KMS-11 (cell line): ENCODE measurements around the gene TOP3A.
"Not testable (repeated sequence)": the region's sequence is repeated elsewhere in the genome, so short reads cannot be mapped to it uniquely, and the experiment has no call there.

Source experiments
- H2AFZ ChIP-seq: fragments of 200-600 bp; sonication (generic); 2 replicates; pipeline ENCODE4 v1.6.1; 2016; ENCODE audit warnings: antibody characterized with exemption, mixed run types, low read depth
- H3K27ac ChIP-seq: fragments of 200-600 bp; sonication (generic); 2 replicates; pipeline ENCODE4 v1.6.1; 2016; ENCODE audit warnings: mild to moderate bottlenecking, mixed run types
- H3K27me3 ChIP-seq: fragments of 200-600 bp; sonication (generic); 2 replicates; pipeline ENCODE4 v1.6.1; 2017; ENCODE audit warnings: mild to moderate bottlenecking, low read depth, mixed run types, moderate library complexity; ENCODE audit not compliant: insufficient read depth
- H3K36me3 ChIP-seq: fragments of 200-600 bp; sonication (generic); 2 replicates; pipeline ENCODE4 v1.6.1; 2017; ENCODE audit warnings: mild to moderate bottlenecking, mixed run types; ENCODE audit not compliant: insufficient read depth
- H3K4me1 ChIP-seq: fragments of 200-600 bp; sonication (generic); 2 replicates; pipeline ENCODE4 v1.6.1; 2016; ENCODE audit warnings: mild to moderate bottlenecking, low read depth, mixed run types; ENCODE audit not compliant: poor library complexity, severe bottlenecking
- H3K4me2 ChIP-seq: fragments of 200-600 bp; sonication (generic); 2 replicates; pipeline ENCODE4 v1.7.0; 2016; ENCODE audit warnings: mild to moderate bottlenecking, mixed run types
- H3K4me3 ChIP-seq: fragments of 200-600 bp; sonication (generic); IDR thresholded peaks from 2 replicates; pipeline ENCODE4 v1.6.1; 2017; ENCODE audit warnings: low read depth, low read length, mixed read lengths; ENCODE audit not compliant: insufficient read depth
- H3K79me2 ChIP-seq: fragments of 200-600 bp; sonication (generic); 2 replicates; pipeline ENCODE4 v1.6.1; 2016; ENCODE audit warnings: low read depth, mixed run types; ENCODE audit not compliant: insufficient read depth
- H3K9ac ChIP-seq: fragments of 200-600 bp; sonication (generic); 2 replicates; pipeline ENCODE4 v1.6.1; 2016; ENCODE audit warnings: mild to moderate bottlenecking, mixed run types
- H4K20me1 ChIP-seq: fragments of 200-600 bp; sonication (generic); 2 replicates; pipeline ENCODE4 v1.6.1; 2016; ENCODE audit warnings: mild to moderate bottlenecking, mixed run types; ENCODE audit not compliant: insufficient read depth
- CTCF ChIP-seq: fragments of 200-600 bp; sonication (generic); conservative IDR thresholded peaks from 2 replicates; pipeline ENCODE4 v1.6.1; 2017; ENCODE audit warnings: low read depth, mild to moderate bottlenecking, antibody characterized with exemption, low read length, moderate library complexity, mixed read lengths

Gene TOP3A

GRCh38 chr17:18353541-18353940, 38.7 kb upstream of the TOP3A start:
- Histone ChIP-seq H3K4me3 (no peak overlapping the region), H3K36me3 (no peaks in the 10 kb centered on the region)

GRCh38 chr17:18344021-18344420, 29.2 kb upstream of the TOP3A start:
- H3K4me2 ChIP-seq: peak overlapping the region; percentile 50
- no peak for TF ChIP-seq CTCF

More at GRCh38 chr17:18353541-18353940, 38.7 kb upstream of the TOP3A start:
- Histone ChIP-seq H4K20me1 (no peaks in the 10 kb centered on the region), H2AFZ (no peak overlapping the region), H3K27me3 (no peaks in the 10 kb centered on the region), H3K27ac (no peak overlapping the region), H3K9ac (no peak overlapping the region), H3K4me1 (peaks cover 4% of the 10 kb centered on the region), H3K4me2 (no peak overlapping the region), H3K79me2 (no peaks in the 10 kb centered on the region)
- no peak for TF ChIP-seq CTCF

GRCh38 chr17:18339933-18340332, 25.1 kb upstream of the TOP3A start:
- H3K36me3 ChIP-seq: no peaks in the 10 kb centered on the region

More at GRCh38 chr17:18344021-18344420, 29.2 kb upstream of the TOP3A start:
- Histone ChIP-seq H3K27ac (peak overlapping the region; percentile 53; the same call in 1 of the 2 replicates), H3K27me3 (no peaks in the 10 kb centered on the region), H2AFZ (no peak overlapping the region), H3K36me3 (no peaks in the 10 kb centered on the region), H3K79me2 (no peaks in the 10 kb centered on the region), H3K4me3 (no peak overlapping the region), H4K20me1 (no peaks in the 10 kb centered on the region), H3K9ac (no peak overlapping the region), H3K4me1 (peaks cover 34% of the 10 kb centered on the region)

GRCh38 chr17:18338158-18338557, 23.4 kb upstream of the TOP3A start:
- H3K27ac ChIP-seq, H3K9ac ChIP-seq, H3K4me3 ChIP-seq, H3K79me2 ChIP-seq, H3K27me3 ChIP-seq, H3K36me3 ChIP-seq, H3K4me2 ChIP-seq, H4K20me1 ChIP-seq, H2AFZ ChIP-seq: not testable (repeated sequence)
- peaks cover 27% of the 10 kb centered on the region for H3K4me1 ChIP-seq

More at GRCh38 chr17:18339933-18340332, 25.1 kb upstream of the TOP3A start:
- Histone ChIP-seq H3K4me2 (no peak overlapping the region), H4K20me1 (no peaks in the 10 kb centered on the region), H3K4me3 (no peak overlapping the region), H3K79me2 (no peaks in the 10 kb centered on the region), H3K27me3 (no peaks in the 10 kb centered on the region), H3K27ac (no peak overlapping the region), H2AFZ (no peak overlapping the region), H3K4me1 (peaks cover 29% of the 10 kb centered on the region), H3K9ac (no peak overlapping the region)
- TF ChIP-seq CTCF: no peak

- H3K79me2 ChIP-seq: no peaks in the 10 kb centered on the region
- no peaks in the 10 kb centered on the region for H4K20me1 ChIP-seq
- TF ChIP-seq CTCF: no peak
- peaks cover 66% of the 10 kb centered on the region for H3K4me1 ChIP-seq
- H3K4me2 ChIP-seq: peak overlapping the region; percentile 60
- no peaks in the 10 kb centered on the region for H3K27me3 ChIP-seq
- no peaks in the 10 kb centered on the region for H3K36me3 ChIP-seq
- H3K27ac ChIP-seq: peak overlapping the region; percentile 45
- no peak overlapping the region for H3K9ac ChIP-seq
- no peak overlapping the region for H2AFZ ChIP-seq
- no peak overlapping the region for H3K4me3 ChIP-seq
Measured at GRCh38 chr17:18332909-18333489, 18.2 kb upstream of the TOP3A start.
